Umbilical cord (tissue), 2 donors: ENCODE results near the gene CDK2. TPM values are rescaled to one million over a fixed set of nuclear protein-coding genes. Genes with fewer than 3 reads are reported as not detected.

ENCODE experiments used
- DNase-seq: peaks from one replicate; pipeline ENCODE4 v3.0.0-alpha.2; 2015; ENCODE audit warnings: low spot score
- total RNA-seq: library from RNA; depleted of rRNA; stranded (reverse); fragments of >200 nt; gene quantifications from one replicate; pipeline ENCODE4 v1.2.3, GENCODE V29; 2014; ENCODE audit warnings: low replicate concordance; ENCODE audit not compliant: insufficient read depth

Gene CDK2
- total RNA-seq, 1 donor from 2014 or later = 16.6 TPM

GRCh38 chr12:56011509-56012090, 45.0 kb downstream of the CDK2 start:
- DNase-seq = peak; percentile 61

DNA sequence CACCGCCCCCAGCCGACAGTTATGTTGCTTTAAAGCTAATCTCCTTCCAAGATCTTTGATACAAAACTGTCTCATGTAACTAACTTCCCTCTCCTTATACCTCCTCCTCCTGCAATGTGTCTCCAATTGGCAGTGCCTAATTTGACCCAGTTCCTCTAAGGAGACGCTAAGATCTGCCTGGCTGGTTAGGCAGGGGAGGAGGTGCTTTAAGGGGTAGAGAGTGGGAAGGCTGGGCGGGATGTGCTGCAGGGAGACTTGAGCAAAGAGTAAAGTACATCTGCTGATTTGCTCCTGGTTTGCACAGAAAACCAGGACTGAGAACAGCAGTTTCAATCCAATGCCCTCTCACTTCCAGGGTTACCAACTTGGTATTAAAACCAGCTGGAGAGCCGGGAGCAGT, 46.9 kb downstream of the CDK2 start:
- DNase-seq = peak; percentile 44

GRCh38 chr12:56014205-56014604, 47.6 kb downstream of the CDK2 start:
- DNase-seq = peak; percentile 45

DNA sequence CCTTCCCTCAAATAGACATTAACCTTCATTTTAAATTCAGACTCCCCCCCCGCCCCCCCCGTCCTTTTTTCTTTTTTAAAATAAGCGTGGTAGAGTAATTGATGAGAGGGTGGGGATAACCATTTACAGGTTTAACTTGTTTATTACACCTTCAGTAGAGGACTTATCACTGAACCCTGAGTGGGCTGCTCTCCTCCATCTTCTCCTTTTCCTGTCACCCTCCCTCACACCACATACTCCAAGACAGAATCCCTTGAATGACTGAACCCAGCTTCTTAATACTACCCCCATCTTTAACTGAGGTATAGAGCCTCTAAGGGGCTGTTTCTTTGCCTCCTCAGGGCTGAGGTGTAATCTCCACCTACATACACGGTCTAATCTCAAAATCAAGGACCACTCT, 50.6 kb downstream of the CDK2 start:
- no peak for DNase-seq

DNA sequence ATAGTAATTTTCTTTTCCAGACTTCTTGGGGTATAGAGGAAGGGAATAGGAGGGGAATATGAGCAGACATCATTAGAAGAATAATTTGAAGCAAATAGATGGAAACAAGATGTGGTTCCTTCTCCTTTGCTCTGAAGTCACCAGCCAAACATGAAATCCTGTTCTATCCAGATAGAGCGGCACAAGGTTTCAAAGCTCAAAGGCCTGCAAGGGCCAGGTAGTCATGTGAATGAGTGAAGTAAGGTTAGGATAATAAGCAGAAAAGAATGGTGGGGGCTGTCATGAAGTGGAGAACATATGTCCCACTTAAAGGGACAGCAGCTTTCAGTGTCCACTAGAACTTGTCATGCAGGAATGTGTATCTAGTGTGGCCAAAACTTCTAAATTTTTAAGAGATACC, 51.7 kb downstream of the CDK2 start:
- no peak for DNase-seq

- peak; percentile 97 for DNase-seq
These were observed 54.0 kb downstream of the CDK2 start, which contains the start of gene IKZF4 for GRCh38 chr12:56020423-56021184. IKZF4 (plus strand) TSS chr12:56021043; CDS start chr12:56021494, 451 bp downstream.

- peak; percentile 30 for DNase-seq
These were observed 55.4 kb downstream of the CDK2 start for GRCh38 chr12:56021889-56022497.

Other genes with a start within 250 kb of the CDK2 start
- gene RDH5, start 246.4 kb upstream of the CDK2 start, total RNA-seq = 42.9 TPM
- 1,689 TPM for gene CD63, start 237.8 kb upstream of the CDK2 start, total RNA-seq
- gene GDF11, start 223.7 kb upstream of the CDK2 start, total RNA-seq = 3.1 TPM
- gene SARNP, start 149.1 kb upstream of the CDK2 start, total RNA-seq = 83.1 TPM
- gene ORMDL2, start 148.8 kb upstream of the CDK2 start, total RNA-seq = 26.2 TPM
- 40.9 TPM for gene DNAJC14, start 137.2 kb upstream of the CDK2 start, total RNA-seq
- 16.1 TPM for gene MMP19, start 123.9 kb upstream of the CDK2 start, total RNA-seq
- 12.5 TPM for gene PYM1, start 38.9 kb upstream of the CDK2 start, total RNA-seq
- gene DGKA, start 35.7 kb upstream of the CDK2 start, total RNA-seq = 37.8 TPM
- 13.7 TPM for gene PMEL, start 788 bp upstream of the CDK2 start, total RNA-seq
- gene RAB5B, start 7.2 kb downstream of the CDK2 start, total RNA-seq = 37.6 TPM
- gene SUOX, start 30.4 kb downstream of the CDK2 start, total RNA-seq = 43.8 TPM
- 4.3 TPM for gene IKZF4, start 54.2 kb downstream of the CDK2 start, total RNA-seq
- gene RPS26, start 75.1 kb downstream of the CDK2 start, total RNA-seq = 76.8 TPM
- 3.1 TPM for gene ERBB3, start 113.3 kb downstream of the CDK2 start, total RNA-seq
- gene PA2G4, start 137.7 kb downstream of the CDK2 start, total RNA-seq = 69.8 TPM
- gene RPL41, start 149.8 kb downstream of the CDK2 start, total RNA-seq = 3,505 TPM
- 4.8 TPM for gene ZC3H10, start 151.4 kb downstream of the CDK2 start, total RNA-seq
- 66.4 TPM for gene ESYT1, start 161.4 kb downstream of the CDK2 start, total RNA-seq
- gene MYL6B, start 185.8 kb downstream of the CDK2 start, total RNA-seq = 38.8 TPM
- gene MYL6, start 191.5 kb downstream of the CDK2 start, total RNA-seq = 2,679 TPM
- 37.6 TPM for gene SMARCC2, start 222.7 kb downstream of the CDK2 start, total RNA-seq